NCI-H2196 (cell line): ENCODE measurements around the gene ADCY4.
"Not testable (repeated sequence)": the region's sequence is repeated elsewhere in the genome, so short reads cannot be mapped to it uniquely, and the experiment has no call there.

Source experiments
- DNase-seq: peaks from one replicate; lab custom pipeline; 2025; ENCODE audit not compliant: unreplicated experiment; lab: John Stamatoyannopoulos, UW

ADCY4 gene

DNA sequence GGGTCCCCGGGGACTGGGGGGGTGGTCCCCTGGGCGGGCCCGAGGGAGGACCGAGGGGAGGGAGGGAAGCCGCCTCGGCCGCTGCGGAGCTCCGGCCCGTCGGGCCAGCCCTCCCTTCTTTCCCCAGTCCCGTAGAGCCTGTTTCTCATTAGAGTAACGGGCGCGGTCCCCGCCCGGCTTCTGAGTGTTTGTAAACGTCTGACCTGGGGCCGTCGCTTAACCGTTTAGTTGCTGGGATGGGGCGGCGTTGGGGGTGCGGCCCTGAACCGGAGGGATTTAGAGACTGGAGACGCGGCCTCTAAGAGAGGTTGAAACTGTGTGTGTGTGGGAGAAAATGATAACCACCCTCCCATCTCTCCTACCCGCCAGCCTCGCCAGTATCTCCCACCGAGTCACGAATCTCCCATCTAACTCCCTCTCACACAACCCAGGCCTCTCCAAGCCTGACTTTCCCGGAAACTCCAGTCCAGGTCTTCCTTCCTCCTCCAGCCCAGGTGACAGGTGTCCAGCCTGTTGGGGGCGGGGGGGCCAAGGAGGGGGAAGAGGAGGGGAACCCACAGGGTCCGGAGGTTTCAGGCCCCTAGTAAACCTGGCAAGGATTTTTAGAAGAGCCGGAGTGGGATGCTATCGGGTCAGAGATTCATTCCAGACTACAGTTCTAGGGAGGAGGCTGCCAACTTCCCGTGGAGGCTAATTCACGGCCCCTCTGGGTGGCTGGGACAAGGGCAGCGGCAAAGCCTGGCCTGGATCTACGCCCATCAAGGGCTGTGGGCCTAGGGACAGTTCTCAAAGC is 32.0 kb upstream of the ADCY4 start:
- DNase-seq, result peak; percentile 93

- no peak for DNase-seq
Measured at GRCh38 chr14:24366413-24366720, 31.5 kb upstream of the ADCY4 start.

DNA sequence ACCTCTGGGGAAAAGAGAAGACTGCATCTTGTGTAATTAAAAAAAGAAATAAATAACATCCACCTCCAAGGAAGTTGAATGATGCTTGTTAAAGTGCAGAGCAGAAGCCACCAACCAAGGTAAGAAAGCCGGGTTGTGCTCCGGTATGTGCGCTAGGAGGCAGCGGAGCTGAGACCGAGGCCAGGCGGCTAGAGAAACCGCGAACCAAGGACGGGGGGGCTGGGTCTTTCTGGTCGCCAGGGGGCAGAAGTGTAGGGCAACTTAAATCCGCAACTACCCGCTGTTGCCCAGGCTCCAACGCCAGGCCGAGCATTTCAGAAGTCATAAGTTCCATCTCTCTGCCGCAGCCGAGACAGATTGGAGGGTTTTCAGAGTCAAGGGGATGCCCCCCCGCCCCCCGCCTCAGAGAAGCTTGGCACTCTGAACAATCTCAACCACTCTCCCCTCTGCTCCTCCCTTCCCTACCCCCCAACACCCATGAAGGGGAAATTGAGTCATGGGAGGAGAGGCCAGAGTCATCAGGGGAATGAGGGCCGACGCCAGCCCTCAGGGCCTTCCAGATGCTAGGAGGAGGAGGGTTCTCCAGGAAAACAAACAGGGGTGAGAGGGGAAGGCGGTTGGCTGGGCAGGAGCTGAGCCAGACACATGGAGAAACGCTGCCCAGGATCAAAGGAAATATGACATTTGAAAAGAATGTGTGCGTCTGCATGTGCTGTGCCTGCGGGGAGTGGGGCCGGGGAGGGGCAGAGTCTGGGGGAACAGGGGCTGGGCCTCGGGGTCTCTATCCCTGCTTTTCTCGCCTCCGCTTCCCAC is 30.9 kb upstream of the ADCY4 start:
- peak; percentile 57 for DNase-seq

GRCh38 chr14:24364841-24365240 is 30.0 kb upstream of the ADCY4 start:
- no peak for DNase-seq

- DNase-seq, result no peak
Measured at GRCh38 chr14:24363401-24363800, 28.5 kb upstream of the ADCY4 start.

- DNase-seq, result no peak
Measured at GRCh38 chr14:24362241-24362960, 27.5 kb upstream of the ADCY4 start.

DNA sequence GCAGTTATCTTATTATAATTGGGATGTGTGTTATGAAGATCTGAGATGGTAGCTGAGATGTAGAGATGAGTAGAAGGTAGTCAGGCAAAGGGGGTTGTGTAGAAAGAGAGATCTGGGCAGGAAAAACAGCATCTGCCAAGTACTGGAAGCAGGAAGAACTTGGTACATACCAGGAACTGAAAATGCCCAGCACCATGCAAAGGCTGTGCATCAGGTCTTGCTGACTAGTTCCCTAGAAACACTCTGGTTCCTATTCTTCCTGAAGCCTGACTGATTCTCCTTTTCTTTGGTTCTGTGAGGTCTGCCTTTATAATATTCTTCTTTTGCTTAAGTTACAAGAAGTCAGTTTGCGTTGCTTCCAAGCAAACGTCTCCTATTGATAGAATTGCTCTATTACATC is 26.5 kb upstream of the ADCY4 start:
- DNase-seq, result no peak

DNA sequence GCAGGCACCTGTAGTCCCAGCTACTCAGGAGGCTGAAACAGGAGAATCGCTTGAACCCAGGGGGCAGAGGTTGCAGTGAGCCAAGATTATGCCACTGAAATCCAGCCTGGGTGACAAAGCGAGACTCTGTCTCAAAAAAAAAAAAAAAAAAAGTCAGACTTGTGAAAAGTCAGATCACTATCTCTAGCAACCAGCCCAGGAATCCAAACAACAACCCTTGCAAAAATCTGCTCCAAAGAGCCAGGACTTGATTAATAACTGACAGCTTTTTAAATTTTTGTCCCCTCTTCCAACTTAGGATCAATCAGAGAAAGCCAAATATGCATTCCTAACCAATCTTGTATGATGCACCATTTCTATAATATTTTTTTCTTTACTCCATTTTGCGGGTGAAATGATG is 25.4 kb upstream of the ADCY4 start:
- DNase-seq, result no peak

DNA sequence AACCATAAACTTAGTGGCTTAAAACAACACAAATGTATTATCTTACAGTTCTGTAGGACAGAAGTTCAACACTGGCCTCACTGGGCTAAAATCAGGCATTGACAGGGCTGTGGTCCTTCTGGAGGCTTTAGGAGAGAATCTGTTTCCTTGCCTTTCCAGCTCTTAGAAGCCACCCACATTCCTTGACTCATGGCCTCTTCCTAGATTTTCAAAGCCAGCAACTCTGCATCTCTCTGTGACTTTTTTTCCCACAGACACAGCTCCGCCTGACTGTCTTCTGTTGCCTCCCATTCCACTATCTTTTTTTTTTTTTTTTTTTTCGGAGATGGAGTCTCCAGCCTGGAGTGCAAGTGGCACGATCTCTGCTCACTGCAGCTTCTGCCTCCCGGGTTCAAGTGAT is 21.3 kb upstream of the ADCY4 start:
- no peak for DNase-seq

- DNase-seq, result no peak
Measured at GRCh38 chr14:24355009-24355408, 20.1 kb upstream of the ADCY4 start.

DNA sequence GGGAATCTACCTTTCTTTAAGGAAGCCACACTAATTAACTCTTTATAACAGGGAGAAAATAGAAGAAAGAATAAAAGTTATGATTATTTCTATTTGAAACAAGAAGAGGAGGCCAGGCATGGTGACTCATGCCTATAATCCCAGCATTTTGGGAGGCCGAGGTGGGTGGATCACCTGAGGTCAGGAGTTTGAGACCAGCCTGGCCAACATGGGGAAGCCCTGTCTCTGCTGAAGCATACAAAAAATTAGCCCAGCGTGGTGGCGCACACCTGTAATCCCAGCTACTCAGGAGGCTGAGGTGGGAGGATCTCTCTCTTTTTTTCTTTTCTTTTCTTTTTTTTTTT is 19.6 kb upstream of the ADCY4 start:
- DNase-seq, result not testable (repeated sequence)

- no peak for DNase-seq
Measured at GRCh38 chr14:24353559-24354481, 18.9 kb upstream of the ADCY4 start.

- no peak for DNase-seq
Measured at GRCh38 chr14:24351517-24351916, 16.6 kb upstream of the ADCY4 start.

- DNase-seq, result no peak
Measured at GRCh38 chr14:24349742-24350141, 14.9 kb upstream of the ADCY4 start.

- no peak for DNase-seq
Measured at GRCh38 chr14:24348186-24348585, 13.3 kb upstream of the ADCY4 start.

DNA sequence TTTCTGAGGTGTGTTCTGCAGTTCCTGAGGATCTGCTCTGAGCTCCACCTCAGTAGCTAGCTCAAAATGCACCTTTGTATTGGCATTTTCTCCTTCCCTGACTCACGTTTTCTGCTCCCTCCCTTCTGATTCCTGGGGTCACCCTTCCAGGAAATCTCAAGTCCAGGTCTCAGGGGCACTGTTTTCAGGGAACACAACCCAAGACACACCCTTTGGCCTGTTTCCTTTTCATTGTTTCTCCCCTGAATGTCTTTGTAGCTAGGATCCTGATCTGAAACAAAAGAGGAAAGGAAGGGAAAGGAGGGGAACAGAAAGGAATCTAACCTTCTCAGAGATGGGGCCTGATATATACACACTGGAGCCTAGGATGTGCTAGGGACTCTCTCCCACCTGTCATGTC is 12.3 kb upstream of the ADCY4 start:
- DNase-seq, result no peak

GRCh38 chr14:24343795-24344660 is 9.2 kb upstream of the ADCY4 start:
- no peak for DNase-seq

DNA sequence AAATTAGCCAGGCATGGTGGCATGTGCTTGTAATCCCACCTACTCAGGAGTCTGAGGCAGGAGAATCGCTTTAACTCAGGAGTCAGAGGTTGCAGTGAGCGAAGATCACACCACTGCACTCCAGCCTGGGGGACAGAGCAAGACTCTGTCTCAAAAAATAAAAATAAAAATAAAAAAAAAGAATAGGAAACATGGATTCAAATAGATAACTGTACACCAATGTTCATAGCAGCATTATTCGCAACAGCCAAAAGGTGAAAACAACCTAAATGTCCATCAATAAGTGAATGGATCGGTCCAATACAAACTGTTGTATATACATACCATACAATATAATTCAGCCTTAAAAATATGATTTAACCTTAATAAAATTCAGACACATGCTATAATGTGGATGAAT is 8.0 kb upstream of the ADCY4 start:
- DNase-seq, result no peak

- no peak for DNase-seq
Measured at GRCh38 chr14:24340606-24341005, 5.7 kb upstream of the ADCY4 start.
